GM21447 (cell line): ENCODE measurements around the gene CPNE8.

Experiments used
- ATAC-seq: cut with Tn5 transposase; IDR thresholded peaks from one replicate; pipeline ENCODE4 v1.9.1; 2021; ENCODE audit not compliant: unreplicated experiment

Gene CPNE8

GRCh38 chr12:38838056-38838850 is 67.1 kb downstream of the CPNE8 start:
- ATAC-seq, result no peak

- no peak for ATAC-seq
Measured at GRCh38 chr12:38831715-38832114, 73.7 kb downstream of the CPNE8 start.

- ATAC-seq, result no peak
Measured at GRCh38 chr12:38825006-38825405, 80.4 kb downstream of the CPNE8 start.

- ATAC-seq, result no peak
Measured at GRCh38 chr12:38823738-38824137, 81.7 kb downstream of the CPNE8 start.

GRCh38 chr12:38823314-38823713 is 82.1 kb downstream of the CPNE8 start:
- no peak for ATAC-seq

GRCh38 chr12:38817942-38818341 is 87.4 kb downstream of the CPNE8 start:
- no peak for ATAC-seq

- ATAC-seq, result no peak
Measured at GRCh38 chr12:38813923-38814322, 91.5 kb downstream of the CPNE8 start.

DNA sequence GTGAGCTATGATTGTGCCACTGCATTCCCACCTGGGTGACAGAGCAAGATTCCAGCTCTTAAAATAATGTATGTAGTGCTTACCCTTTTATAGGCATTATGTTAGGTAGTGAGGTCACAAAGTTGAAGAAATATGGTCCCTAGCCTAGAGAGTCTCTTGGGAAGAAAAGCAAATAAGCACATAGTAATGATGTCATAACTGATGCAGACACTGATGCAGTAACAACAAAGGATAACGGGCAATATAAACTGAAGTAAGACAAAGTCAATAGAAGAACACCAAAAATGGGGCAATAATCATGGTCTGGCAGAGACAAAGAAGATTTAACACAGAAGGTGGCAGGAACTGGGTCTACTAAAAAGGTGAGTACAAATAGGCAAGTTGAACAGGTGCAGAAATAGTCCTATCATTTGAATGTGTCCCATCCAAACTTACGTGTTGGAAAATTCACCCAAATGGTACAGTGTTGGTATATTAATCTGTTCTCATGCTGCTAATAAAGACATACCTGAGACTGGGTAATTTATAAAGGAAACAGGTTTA is 93.5 kb downstream of the CPNE8 start:
- no peak for ATAC-seq

DNA sequence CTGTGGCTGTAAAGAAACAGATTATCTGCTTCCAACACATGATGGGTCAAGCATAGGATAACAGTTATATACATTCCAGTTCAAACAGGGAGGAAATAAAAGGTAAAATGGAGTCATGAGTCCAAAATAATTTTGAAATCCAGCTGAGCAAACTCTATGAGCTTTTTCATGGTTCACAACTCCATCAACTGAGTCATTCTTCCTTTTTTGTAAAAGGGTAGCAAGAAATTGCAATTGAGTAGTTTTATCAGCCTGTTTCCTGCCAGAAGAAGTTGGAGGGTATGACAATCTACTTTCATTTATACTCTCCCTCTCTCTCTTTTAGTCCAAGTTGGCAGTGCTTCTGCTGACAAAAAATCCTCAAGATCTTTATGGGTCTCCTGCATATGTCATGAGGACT is 95.6 kb downstream of the CPNE8 start:
- no peak for ATAC-seq

DNA sequence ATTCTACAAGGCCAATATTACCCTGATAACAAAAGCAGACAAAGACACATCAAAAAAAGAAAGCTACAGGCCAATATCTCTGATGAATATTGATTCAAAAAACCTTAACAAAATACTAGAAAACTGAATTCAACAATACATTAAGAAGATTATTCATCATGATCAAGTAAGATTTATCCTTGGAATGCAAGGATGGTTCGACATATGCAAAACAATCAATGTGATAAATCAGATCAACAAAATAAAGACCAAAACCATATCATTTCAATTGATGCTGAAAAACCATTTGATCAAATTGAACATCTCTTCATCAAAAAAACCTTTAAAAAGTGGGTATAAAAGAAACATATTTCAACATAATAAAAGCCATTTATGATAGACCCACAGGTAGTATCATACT is 117.3 kb downstream of the CPNE8 start:
- no peak for ATAC-seq

- ATAC-seq, result no peak
Measured at GRCh38 chr12:38785381-38785780, 120.0 kb downstream of the CPNE8 start.

- no peak for ATAC-seq
Measured at GRCh38 chr12:38783304-38783703, 122.1 kb downstream of the CPNE8 start.

DNA sequence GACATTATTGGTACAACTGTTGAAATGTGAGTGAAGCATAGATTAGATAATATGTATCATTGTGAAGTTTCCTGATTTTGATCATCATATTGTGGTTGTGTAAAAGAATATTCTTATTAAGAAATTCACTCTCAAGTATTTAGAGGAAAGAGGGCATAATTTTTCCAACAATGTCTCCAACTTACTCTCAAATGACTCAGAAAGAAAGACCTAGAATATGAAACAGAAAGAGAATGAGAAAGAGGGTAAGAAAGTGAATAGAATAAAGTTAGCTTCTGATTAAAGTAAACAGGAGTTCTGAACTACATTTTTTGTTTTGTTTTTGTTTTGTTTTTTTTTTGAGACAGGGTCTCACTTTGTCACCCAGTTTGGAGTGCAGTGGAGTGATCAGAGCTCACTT is 123.0 kb downstream of the CPNE8 start:
- ATAC-seq, result no peak

DNA sequence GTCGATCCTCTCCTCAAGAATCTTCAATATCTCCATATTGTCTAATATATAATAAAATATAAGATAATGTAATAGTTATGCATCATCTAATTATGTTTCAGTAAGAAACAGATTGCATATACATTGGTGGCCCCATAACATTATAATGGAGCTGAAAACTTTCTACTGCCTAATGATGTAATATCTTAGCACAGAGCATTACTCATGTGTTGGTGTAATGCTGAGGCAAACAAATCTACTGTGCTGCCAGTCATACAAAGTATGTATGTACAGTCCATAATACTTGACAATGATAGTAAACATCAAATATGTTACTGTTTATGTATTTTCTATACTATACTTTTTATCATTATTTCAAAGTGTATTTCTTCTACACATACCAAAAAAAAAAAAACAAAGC is 128.7 kb downstream of the CPNE8 start:
- ATAC-seq, result no peak

DNA sequence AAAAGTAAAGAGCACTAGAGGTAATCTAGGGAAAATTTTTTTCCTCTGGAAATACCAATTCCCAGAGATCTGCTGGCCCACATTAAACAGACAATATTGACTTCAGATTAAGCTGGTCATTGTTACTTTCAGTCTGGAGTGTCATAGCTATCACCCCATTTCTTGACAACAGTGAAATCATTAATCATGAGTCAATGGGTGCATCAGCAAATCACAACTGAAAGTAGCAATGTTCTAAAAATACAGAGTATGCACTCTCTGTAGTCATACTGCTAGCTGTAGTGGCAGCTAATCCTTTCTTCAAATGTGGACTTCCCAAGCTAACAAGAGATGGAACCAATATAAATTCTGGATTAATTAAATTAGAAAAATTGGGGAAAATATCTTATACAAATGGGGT is 129.9 kb downstream of the CPNE8 start:
- ATAC-seq, result peak; percentile 95

DNA sequence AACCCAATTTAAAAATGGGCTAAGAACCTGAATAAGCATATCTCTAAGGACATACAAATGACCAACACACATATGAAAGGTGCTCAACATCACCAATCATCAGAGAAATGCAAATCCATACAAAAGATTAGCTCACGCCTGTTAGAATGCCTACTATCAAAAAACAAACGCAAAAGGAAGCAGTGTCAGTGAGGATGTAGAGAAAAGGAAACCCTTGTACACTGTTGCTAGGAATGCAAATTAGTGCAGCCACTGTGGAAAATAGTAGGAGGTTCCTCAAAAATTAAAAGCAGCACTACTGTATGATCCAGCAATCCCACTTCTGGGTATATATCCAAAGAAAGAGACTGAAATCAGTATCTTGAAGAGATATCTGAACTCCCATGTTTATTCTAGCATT is 133.0 kb downstream of the CPNE8 start:
- peak; percentile 31 for ATAC-seq

DNA sequence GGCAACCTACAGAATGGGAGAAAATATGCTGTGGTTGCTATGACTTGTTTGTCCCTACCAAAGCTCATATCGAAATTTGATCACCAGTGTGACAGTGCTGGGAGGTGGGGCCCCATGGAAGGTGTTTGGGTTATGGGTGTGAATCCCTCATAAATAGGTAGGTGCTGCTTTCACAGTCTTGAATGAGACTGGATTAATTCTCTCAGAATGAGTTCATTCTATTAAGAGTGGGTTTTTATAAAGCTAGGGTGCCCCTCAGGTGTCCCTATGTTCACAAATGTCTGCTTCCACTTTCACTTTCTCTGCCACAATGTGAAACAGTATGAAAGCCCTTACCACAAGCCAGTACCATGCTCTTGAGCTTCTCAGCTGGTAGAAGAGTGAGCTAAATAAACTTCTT is 133.5 kb downstream of the CPNE8 start:
- peak; percentile 73 for ATAC-seq

DNA sequence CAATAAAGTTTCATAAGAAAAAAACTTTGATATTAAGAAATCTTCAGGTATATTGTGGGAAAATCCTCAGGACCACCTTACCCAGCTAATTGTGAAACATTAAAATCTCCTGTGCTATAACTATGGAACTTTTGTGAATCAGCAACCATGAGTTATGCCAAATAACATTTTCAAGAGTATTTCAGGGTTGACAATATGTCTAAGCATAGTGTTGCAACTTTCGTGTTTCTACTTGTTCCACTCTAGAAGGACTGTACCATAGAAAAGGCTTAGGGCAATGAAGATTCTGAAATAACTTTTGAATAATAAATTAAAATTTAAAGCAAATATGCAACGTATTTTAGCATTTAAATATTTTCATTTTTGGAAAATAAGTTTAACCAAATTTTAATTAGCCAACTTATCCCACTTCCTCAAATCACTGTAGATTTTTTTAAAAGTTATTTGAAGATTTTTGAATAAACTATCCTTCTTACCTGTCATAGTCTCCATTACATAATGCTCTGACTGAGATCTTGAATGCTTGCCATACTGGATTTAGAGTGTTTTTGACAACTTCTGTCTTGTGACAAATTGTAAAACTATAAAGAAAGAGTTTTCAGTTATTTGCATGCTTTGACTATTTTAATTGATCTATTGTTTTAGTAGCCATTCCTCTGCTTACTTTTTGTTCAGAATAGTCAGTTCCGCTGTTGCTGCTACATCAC is 143.6 kb downstream of the CPNE8 start:
- ATAC-seq, result no peak

DNA sequence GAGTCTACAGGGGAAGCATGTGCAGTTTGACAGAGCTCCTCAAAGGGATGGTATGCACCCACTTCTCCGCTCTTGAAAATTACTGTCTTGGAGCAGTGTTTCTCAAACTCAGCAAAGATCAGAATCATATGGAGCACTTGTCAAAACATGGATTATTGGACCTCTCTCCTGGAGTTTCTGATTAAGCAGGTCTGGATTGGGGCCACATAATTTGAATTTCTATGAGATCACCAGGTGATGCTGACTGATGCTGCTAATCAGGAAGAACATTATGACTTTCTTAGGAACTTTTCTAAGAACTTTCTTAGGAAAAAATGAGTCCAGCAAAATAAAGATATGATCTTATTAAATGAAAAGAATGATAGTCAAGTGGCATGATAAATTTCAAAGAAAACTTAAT is 144.3 kb downstream of the CPNE8 start:
- no peak for ATAC-seq

DNA sequence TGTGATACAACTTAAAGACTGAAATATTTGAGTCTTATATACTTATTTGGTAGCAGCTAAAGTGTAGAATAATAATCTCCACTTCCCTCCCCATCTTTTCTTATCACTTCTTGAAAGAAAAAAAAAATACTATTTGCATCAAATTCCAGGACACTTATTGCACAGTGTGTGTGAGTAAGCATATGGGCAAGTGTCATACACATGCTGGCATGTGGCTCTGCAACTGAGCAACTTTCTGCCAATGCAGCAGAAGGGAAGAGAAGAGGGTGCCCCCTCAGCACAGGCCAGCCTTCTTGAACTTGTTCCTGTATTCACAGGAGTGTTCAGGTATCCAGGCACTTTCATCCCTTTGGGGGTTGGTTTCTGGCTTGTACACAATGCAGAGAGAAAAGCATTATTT is 145.8 kb downstream of the CPNE8 start:
- no peak for ATAC-seq

DNA sequence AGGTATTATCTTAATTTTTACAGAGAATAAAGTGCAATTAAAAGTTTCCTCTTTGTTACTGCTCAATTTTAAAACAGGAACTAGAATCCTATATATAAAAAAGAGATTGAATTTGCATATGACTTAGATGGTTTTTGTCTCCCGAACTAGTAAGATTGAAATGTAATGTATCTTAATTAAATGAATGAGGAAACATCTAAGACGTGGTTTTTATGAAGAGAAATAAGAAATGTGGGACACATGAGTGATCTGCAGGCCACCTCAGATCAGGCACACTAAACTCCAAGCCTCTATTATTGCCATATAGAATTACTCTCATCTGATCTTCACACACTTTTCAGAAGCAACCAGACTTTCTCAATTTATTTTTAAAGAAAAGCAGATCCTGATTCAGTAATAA is 158.6 kb downstream of the CPNE8 start:
- ATAC-seq, result no peak

GRCh38 chr12:38745601-38746000 is 159.8 kb downstream of the CPNE8 start:
- no peak for ATAC-seq
